SK-N-SH (cell line): Measurements from ENCODE around the gene IL9R. TPM values are rescaled to one million over a fixed set of nuclear protein-coding genes. Genes with fewer than 3 reads are reported as not detected.

Source experiments
- CTCF ChIA-PET: fragments of 300-600, 350-600 bp; formaldehyde crosslinking; extraction: SDS; loops from one replicate; lab custom pipeline; 2021; lab: Yijun Ruan, JAX
- POLR2A ChIA-PET: fragments of 350-600 bp; sonication (Branson Sonifier 250); formaldehyde crosslinking; extraction: SDS; loops from one replicate; lab custom pipeline; 2020; ENCODE audit warnings: antibody characterized with exemption, inconsistent platforms; lab: Yijun Ruan, JAX
- DNase-seq: peaks from one replicate; pipeline ENCODE4 v3.0.0; 2012
- H2AFZ ChIP-seq: fragments of 200-600 bp; sonication (generic); 2 replicates; pipeline ENCODE4 v1.8.1; 2016; ENCODE audit warnings: antibody characterized with exemption, mild to moderate bottlenecking, low read depth
- H3F3A ChIP-seq: fragments of 200-600 bp; sonication (generic); replicated peaks from 2 replicates; pipeline ENCODE3; 2016; ENCODE audit warnings: antibody characterized with exemption, mild to moderate bottlenecking; ENCODE audit not compliant: insufficient read depth
- H3K27ac ChIP-seq, 2 experiments: fragments of 200-500 bp in 1 of 2; fragments of 200-600 bp in 1 of 2; sonication (Bioruptor generic) in 1 of 2; sonication (generic), shearing (Covaris generic) in 1 of 2; 2 replicates each; pipeline versions ENCODE4 v1.5.1 to v1.6.1; 2014 to 2016; ENCODE audit warnings: low read depth in 2 of 2, inconsistent platforms in 1 of 2, low read length in 1 of 2, mild to moderate bottlenecking in 1 of 2, mixed read lengths in 1 of 2
- H3K27me3 ChIP-seq: fragments of 200-600 bp; sonication (generic), shearing (Covaris generic); 2 replicates; pipeline ENCODE4 v1.6.1; 2016; ENCODE audit warnings: mixed run types; ENCODE audit not compliant: insufficient read depth
- H3K36me3 ChIP-seq, 2 experiments: fragments of 200-500 bp in 1 of 2; fragments of 200-600 bp in 1 of 2; sonication (Bioruptor generic) in 1 of 2; sonication (generic) in 1 of 2; replicated peaks in 1 of 2; 2 replicates each; pipeline versions ENCODE3 to v1.5.1; 2014 to 2016; ENCODE audit warnings: low read length in 1 of 2, mild to moderate bottlenecking in 1 of 2; ENCODE audit not compliant: insufficient read depth in 2 of 2, control insufficient read depth in 1 of 2
- H3K4me1 ChIP-seq, 2 experiments: fragments of 200-500 bp in 1 of 2; fragments of 200-600 bp in 1 of 2; sonication (Bioruptor generic) in 1 of 2; sonication (generic), shearing (Covaris generic) in 1 of 2; 2 replicates each; pipeline versions ENCODE4 v1.5.1 to v1.6.1; 2014 to 2016; ENCODE audit warnings: low read depth in 1 of 2, low read length in 1 of 2, mixed run types in 1 of 2; ENCODE audit not compliant: insufficient read depth in 2 of 2, control insufficient read depth in 1 of 2
- H3K4me2 ChIP-seq: fragments of 200-600 bp; sonication (generic), shearing (Covaris generic); 2 replicates; pipeline ENCODE4 v1.6.1; 2017; ENCODE audit warnings: mixed run types
- H3K4me3 ChIP-seq, 2 experiments: fragments of 200-500 bp in 1 of 2; fragments of 200-600 bp in 1 of 2; sonication (Bioruptor generic) in 1 of 2; sonication (generic), shearing (Covaris generic) in 1 of 2; 2 replicates each; pipeline versions ENCODE4 v1.5.1 to v1.8.1; 2014 to 2016; ENCODE audit warnings: low read depth in 2 of 2, inconsistent platforms in 1 of 2, low read length in 1 of 2, mild to moderate bottlenecking in 1 of 2, mixed read lengths in 1 of 2, moderate library complexity in 1 of 2
- H3K79me2 ChIP-seq: fragments of 200-600 bp; sonication (generic); 2 replicates; pipeline ENCODE4 v1.8.1; 2017; ENCODE audit warnings: mild to moderate bottlenecking; ENCODE audit not compliant: insufficient read depth
- H3K9ac ChIP-seq: fragments of 200-600 bp; sonication (generic); 2 replicates; pipeline ENCODE4 v1.6.1; 2017; ENCODE audit warnings: mixed run types
- H3K9me2 ChIP-seq: fragments of 200-600 bp; sonication (generic); 2 replicates; pipeline ENCODE4 v1.6.1; 2017; ENCODE audit warnings: mixed run types
- H3K9me3 ChIP-seq: fragments of 200-600 bp; sonication (generic); 2 replicates; pipeline ENCODE4 v1.6.1; 2017; ENCODE audit warnings: mixed run types, mild to moderate bottlenecking, moderate library complexity
- H4K20me1 ChIP-seq: fragments of 200-600 bp; sonication (generic); 2 replicates; pipeline ENCODE4 v1.6.1; 2017; ENCODE audit warnings: mild to moderate bottlenecking, mixed run types; ENCODE audit not compliant: insufficient read depth
- CHD2 ChIP-seq: fragments of 150-350 bp; IDR thresholded peaks from 2 replicates; pipeline ENCODE4 v1.6.1; 2018; ENCODE audit warnings: low read length; ENCODE audit not compliant: partially characterized antibody
- ELF1 ChIP-seq: IDR thresholded peaks from 2 replicates; pipeline ENCODE4 v1.4.0; 2012
- EP300 ChIP-seq, 2 experiments: IDR thresholded peaks; 2 replicates each; pipeline versions ENCODE4 v1.4.0 to v1.6.1; 2012; ENCODE audit warnings: borderline replicate concordance in 1 of 2, low read depth in 1 of 2, low read length in 1 of 2
- FOXJ3 ChIP-seq: sonication (generic); formaldehyde crosslinking; IDR thresholded peaks from 2 replicates; pipeline ENCODE4 v1.5.1; 2020; ENCODE audit warnings: mild to moderate bottlenecking, missing genetic modification reagents
- FOXM1 ChIP-seq: IDR thresholded peaks from 2 replicates; pipeline ENCODE4 v1.4.0; 2012; ENCODE audit warnings: low read depth, mild to moderate bottlenecking
- IRF3 ChIP-seq: fragments of 150-350 bp; IDR thresholded peaks from 2 replicates; pipeline ENCODE4 v1.6.1; 2016; ENCODE audit warnings: mild to moderate bottlenecking, low read depth, low read length
- JUND ChIP-seq: IDR thresholded peaks from 2 replicates; pipeline ENCODE4 v1.4.0; 2012
- MEF2A ChIP-seq: IDR thresholded peaks from 2 replicates; pipeline ENCODE4 v1.4.0; 2012; ENCODE audit warnings: low read depth, borderline replicate concordance
- PBX3 ChIP-seq: IDR thresholded peaks from 2 replicates; pipeline ENCODE4; 2012
- POLR2AphosphoS5 ChIP-seq: IDR thresholded peaks from 2 replicates; pipeline ENCODE4 v1.6.1; 2012; ENCODE audit warnings: low read depth, low read length
- RAD21 ChIP-seq: IDR thresholded peaks from 2 replicates; pipeline ENCODE4 v1.6.1; 2012; ENCODE audit warnings: mild to moderate bottlenecking, low read length
- RCOR1 ChIP-seq: fragments of 150-350 bp; IDR thresholded peaks from 2 replicates; pipeline ENCODE4 v1.6.1; 2017; ENCODE audit warnings: antibody characterized with exemption, low read length
- TEAD4 ChIP-seq: IDR thresholded peaks from 2 replicates; pipeline ENCODE4 v1.4.0; 2012; ENCODE audit warnings: mild to moderate bottlenecking, borderline replicate concordance; ENCODE audit not compliant: insufficient read depth
- ZBTB33 ChIP-seq: IDR thresholded peaks from 2 replicates; pipeline ENCODE4 v1.4.0; 2012; ENCODE audit warnings: low read depth, borderline replicate concordance
- WGBS: methylation state at CpG from one replicate; pipeline ENCODE4 v1.1.6; 2017; ENCODE audit warnings: low lambda C conversion rate; 5-methylcytosine and 5-hydroxymethylcytosine counted together
- polyA plus RNA-seq, 3 experiments: library from polyadenylated mRNA; depleted of rRNA; stranded (reverse); fragments of >200 nt; gene quantifications; 2 replicates each; pipeline ENCODE4 v1.2.3, GENCODE V29; 2012
- TF ChIP-seq, protein P1 (sequence below): IDR thresholded peaks from 2 replicates; pipeline ENCODE4 v1.4.0; 2012; ENCODE audit warnings: low read depth
- TF ChIP-seq, protein P2 (sequence below): IDR thresholded peaks from 2 replicates; pipeline ENCODE4 v1.6.1; 2012; ENCODE audit warnings: mild to moderate bottlenecking, low read depth, low read length, moderate library complexity

IL9R gene
- polyA plus RNA-seq, 1 of the 3 experiments (the other 2 are of a cell fraction): 0.03 TPM

DNA sequence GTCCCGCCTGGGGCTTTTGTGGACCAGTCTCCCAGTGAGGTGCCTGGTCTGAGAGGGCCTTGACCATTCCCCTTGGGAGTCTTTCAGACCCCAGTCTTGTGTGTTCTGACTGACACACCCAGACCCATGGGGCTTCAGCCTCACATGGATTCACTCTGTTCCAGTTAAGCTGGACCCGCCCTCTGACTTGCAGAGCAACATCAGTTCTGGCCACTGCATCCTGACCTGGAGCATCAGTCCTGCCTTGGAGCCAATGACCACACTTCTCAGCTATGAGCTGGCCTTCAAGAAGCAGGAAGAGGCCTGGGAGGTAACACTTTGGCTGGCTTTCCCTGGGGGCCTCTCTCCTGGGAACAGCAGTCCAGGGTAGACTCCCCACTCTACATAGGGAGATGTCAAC is 6.8 kb downstream of the IL9R start:
- DNase-seq: no peak
- TF ChIP-seq IRF3 (no peak), FOXM1 (no peak), TEAD4 (no peak), JUND (no peak), POLR2AphosphoS5 (no peak), FOXJ3 (CRISPR knock-in tag) (no peak)
- H3K4me1 ChIP-seq: peaks cover 0 to 17% of the 10 kb centered on the region in 2 experiments; a peak in 1 of 4 replicates
- POLR2A ChIA-PET: no interaction called here
- no peak overlapping the region for H3K27ac ChIP-seq
- no peak overlapping the region for H3K9ac ChIP-seq
- WGBS: 35% methylated on average over 2 of the region's 2 CpGs
- H3K79me2 ChIP-seq: no peaks in the 10 kb centered on the region
- H3K9me2 ChIP-seq: no peaks in the 10 kb centered on the region
- H4K20me1 ChIP-seq: no peaks in the 10 kb centered on the region
- H3K4me2 ChIP-seq: no peak overlapping the region
- H3K4me3 ChIP-seq: no peak overlapping the region
- CTCF ChIA-PET: no interaction called here
- H3F3A ChIP-seq: no peaks in the 10 kb centered on the region
- no peaks in the 10 kb centered on the region for H3K27me3 ChIP-seq
- no peak overlapping the region for H2AFZ ChIP-seq
- H3K9me3 ChIP-seq: no peaks in the 10 kb centered on the region
- no peaks in the 10 kb centered on the region for H3K36me3 ChIP-seq

DNA sequence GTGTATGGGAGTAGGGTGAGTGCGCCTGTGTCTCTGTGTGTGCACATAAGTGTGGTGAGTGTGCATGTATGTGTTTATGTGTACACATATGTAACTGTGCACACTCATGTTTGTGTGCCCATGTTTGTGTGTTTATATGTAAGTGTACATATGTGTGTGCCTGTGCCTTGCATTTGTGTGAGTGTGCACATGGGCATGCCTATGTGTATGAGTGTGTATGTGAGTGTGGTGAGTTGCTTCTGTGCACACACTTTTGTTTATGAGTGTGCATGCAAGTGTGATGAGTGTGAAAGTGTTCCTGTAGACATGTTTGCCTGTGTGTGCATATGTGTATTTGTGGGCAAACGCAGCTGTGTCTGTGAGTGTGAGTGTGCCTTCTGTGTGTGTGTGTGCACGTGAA is 7.2 kb downstream of the IL9R start:
- Histone ChIP-seq H3K9me3 (no peaks in the 10 kb centered on the region), H3K9me2 (no peaks in the 10 kb centered on the region), H2AFZ (no peak overlapping the region), H3K4me3 (no peak overlapping the region), H3K4me2 (no peak overlapping the region), H3K36me3 (no peaks in the 10 kb centered on the region), H4K20me1 (no peaks in the 10 kb centered on the region), H3K27ac (no peak overlapping the region), H3F3A (no peaks in the 10 kb centered on the region), H3K27me3 (no peaks in the 10 kb centered on the region), H3K9ac (no peak overlapping the region), H3K79me2 (no peaks in the 10 kb centered on the region), H3K4me1 (peaks cover 0 to 17% of the 10 kb centered on the region in 2 experiments; a peak in 1 of 4 replicates)
- no peak for DNase-seq
- 58% methylated on average over 3 of the region's 3 CpGs for WGBS
- CTCF ChIA-PET: no interaction called here
- no peak for TF ChIP-seq EP300 (IDR thresholded peaks at IDR 0.05; ENCODE audit: borderline replicate concordance in 1 of 2, low read depth in 1 of 2, low read length in 1 of 2)
- TF ChIP-seq RAD21: no peak
- TF ChIP-seq, protein P1, sequence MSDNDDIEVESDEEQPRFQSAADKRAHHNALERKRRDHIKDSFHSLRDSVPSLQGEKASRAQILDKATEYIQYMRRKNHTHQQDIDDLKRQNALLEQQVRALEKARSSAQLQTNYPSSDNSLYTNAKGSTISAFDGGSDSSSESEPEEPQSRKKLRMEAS: no peak
- no peak for TF ChIP-seq JUND
- TF ChIP-seq ELF1: no peak
- TF ChIP-seq IRF3: no peak
- TF ChIP-seq FOXJ3 (CRISPR knock-in tag): no peak
- TF ChIP-seq FOXM1: no peak
- no peak for TF ChIP-seq RCOR1
- no peak for TF ChIP-seq MEF2A
- TF ChIP-seq PBX3: no peak
- TF ChIP-seq, protein P2, sequence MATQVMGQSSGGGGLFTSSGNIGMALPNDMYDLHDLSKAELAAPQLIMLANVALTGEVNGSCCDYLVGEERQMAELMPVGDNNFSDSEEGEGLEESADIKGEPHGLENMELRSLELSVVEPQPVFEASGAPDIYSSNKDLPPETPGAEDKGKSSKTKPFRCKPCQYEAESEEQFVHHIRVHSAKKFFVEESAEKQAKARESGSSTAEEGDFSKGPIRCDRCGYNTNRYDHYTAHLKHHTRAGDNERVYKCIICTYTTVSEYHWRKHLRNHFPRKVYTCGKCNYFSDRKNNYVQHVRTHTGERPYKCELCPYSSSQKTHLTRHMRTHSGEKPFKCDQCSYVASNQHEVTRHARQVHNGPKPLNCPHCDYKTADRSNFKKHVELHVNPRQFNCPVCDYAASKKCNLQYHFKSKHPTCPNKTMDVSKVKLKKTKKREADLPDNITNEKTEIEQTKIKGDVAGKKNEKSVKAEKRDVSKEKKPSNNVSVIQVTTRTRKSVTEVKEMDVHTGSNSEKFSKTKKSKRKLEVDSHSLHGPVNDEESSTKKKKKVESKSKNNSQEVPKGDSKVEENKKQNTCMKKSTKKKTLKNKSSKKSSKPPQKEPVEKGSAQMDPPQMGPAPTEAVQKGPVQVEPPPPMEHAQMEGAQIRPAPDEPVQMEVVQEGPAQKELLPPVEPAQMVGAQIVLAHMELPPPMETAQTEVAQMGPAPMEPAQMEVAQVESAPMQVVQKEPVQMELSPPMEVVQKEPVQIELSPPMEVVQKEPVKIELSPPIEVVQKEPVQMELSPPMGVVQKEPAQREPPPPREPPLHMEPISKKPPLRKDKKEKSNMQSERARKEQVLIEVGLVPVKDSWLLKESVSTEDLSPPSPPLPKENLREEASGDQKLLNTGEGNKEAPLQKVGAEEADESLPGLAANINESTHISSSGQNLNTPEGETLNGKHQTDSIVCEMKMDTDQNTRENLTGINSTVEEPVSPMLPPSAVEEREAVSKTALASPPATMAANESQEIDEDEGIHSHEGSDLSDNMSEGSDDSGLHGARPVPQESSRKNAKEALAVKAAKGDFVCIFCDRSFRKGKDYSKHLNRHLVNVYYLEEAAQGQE: no peak
- TF ChIP-seq CHD2: no peak
- no peak for TF ChIP-seq ZBTB33
- POLR2A ChIA-PET: no interaction called here
